ENCODE results near the gene DEPDC5. TPM values are rescaled to one million over a fixed set of nuclear protein-coding genes. Genes with fewer than 3 reads are reported as not detected.
A peak's percentile ranks its signal among the peaks of the same experiment; 100 is the strongest.

DEPDC5 gene
- total RNA-seq, 6 experiments from 2014 or later: 9.7 to 14.3 (median 12.5) TPM

DNA sequence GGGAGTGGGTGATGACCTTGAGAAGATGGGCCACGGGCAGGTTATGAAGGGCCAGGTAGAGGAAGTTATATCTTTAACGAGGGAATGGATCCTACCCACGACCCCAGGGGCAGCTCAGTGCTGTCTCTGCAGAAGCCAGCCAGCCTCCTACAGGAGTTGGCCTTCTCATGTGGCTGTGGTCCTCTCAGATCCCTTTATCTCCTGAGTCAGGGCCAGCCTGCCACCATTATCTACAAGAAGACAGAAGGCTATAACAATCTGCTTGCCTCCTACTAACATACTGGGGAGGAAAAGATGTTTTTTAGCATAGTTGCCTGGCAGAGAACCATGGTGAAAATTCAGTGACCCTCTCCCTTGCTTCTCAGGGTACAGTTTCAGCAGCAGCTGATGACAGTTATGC is 183.5 kb downstream of the DEPDC5 start:
- TF ChIP-seq, protein P1, sequence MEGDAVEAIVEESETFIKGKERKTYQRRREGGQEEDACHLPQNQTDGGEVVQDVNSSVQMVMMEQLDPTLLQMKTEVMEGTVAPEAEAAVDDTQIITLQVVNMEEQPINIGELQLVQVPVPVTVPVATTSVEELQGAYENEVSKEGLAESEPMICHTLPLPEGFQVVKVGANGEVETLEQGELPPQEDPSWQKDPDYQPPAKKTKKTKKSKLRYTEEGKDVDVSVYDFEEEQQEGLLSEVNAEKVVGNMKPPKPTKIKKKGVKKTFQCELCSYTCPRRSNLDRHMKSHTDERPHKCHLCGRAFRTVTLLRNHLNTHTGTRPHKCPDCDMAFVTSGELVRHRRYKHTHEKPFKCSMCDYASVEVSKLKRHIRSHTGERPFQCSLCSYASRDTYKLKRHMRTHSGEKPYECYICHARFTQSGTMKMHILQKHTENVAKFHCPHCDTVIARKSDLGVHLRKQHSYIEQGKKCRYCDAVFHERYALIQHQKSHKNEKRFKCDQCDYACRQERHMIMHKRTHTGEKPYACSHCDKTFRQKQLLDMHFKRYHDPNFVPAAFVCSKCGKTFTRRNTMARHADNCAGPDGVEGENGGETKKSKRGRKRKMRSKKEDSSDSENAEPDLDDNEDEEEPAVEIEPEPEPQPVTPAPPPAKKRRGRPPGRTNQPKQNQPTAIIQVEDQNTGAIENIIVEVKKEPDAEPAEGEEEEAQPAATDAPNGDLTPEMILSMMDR (IDR thresholded peaks at IDR 0.05): no peak
- H3K4me3 Mint-ChIP-seq: no peak overlapping the region
- H3K9me3 Mint-ChIP-seq: no peaks in the 10 kb centered on the region
- H3K27me3 Mint-ChIP-seq (ENCODE audit: insufficient read depth): peaks cover 3% of the 10 kb centered on the region
- H3K27ac Mint-ChIP-seq: no peak overlapping the region
- DNase-seq: no peak
- H3K4me1 Mint-ChIP-seq (ENCODE audit: low read depth): peaks cover under 1% of the 10 kb centered on the region; the same call in 1 of the 2 replicates
- no peaks in the 10 kb centered on the region for H3K36me3 Mint-ChIP-seq (ENCODE audit: low read depth)

DNA sequence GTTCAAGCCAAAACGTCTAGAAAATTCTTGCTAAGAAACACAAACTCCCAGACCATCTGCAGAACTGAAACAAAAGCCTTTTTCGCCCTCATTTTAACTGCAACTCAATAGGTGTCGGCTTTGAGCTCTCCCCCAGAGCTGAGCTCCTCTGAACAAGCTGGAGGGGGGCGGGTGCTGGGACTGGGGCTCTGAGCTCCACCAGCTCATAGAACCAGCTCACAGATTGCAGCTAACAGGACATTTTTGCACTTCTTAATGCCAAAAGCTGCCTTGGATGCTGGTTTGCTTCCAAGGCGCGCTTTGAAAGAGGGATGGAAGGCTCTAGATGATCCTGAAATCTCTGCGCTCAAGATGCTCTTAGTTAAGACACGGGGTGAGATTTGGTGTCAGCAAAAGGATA is 184.5 kb downstream of the DEPDC5 start:
- Mint-ChIP-seq H3K4me3 (no peak overlapping the region), H3K36me3 (ENCODE audit: low read depth) (no peaks in the 10 kb centered on the region), H3K9me3 (no peaks in the 10 kb centered on the region), H3K4me1 (ENCODE audit: low read depth) (peaks cover 8% of the 10 kb centered on the region; the same call in 1 of the 2 replicates), H3K27me3 (ENCODE audit: insufficient read depth) (peaks cover 3% of the 10 kb centered on the region), H3K27ac (no peak overlapping the region)
- DNase-seq: no peak
- TF ChIP-seq, protein P1 (IDR thresholded peaks at IDR 0.05): no peak

DNA sequence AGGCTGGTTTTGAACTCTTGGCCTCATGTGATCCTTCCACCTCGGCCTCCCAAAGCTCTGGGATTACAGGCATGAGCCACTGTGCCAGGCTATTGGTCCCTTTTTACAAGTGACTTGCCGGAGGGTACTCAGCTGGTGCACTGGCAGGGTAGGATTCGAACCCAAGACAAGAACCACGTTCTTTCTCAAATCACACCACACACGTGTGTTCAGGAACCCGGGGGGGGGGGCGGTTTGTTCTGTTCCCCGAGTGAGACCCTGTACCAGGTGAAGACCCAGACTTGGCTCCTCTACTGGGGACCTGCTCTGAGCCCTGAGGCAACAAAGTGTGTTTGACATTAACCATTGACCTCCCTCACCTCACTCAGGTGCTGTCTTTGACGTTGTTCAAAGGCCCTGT is 186.7 kb downstream of the DEPDC5 start:
- DNase-seq: no peak
- Mint-ChIP-seq H3K27ac (no peak overlapping the region), H3K27me3 (ENCODE audit: insufficient read depth) (peaks cover 3% of the 10 kb centered on the region), H3K4me1 (ENCODE audit: low read depth) (peaks cover 15% of the 10 kb centered on the region; the same call in 1 of the 2 replicates), H3K4me3 (no peak overlapping the region), H3K9me3 (no peaks in the 10 kb centered on the region), H3K36me3 (ENCODE audit: low read depth) (no peaks in the 10 kb centered on the region)
- TF ChIP-seq, protein P1 (IDR thresholded peaks at IDR 0.05): no peak

DNA sequence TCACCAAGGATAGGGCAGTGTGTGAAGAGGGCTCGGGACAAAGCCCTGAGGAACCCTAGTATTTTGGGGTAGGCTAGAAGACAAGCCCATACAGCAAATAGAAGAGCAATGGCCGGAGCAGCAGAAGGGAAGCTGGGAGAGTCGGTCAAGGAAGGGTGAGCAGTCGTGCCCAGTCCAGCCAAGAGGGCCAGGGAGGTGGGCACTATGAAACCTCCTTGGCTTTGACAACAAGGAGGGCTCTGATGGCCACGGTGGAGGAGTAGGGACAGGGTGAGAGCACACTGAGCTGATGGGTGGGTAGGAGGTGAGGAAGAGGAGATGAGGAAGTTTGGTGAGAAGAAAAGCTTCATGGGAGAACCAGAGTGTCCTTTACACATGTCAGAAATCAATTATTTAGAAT is 188.3 kb downstream of the DEPDC5 start:
- TF ChIP-seq, protein P1 (IDR thresholded peaks at IDR 0.05): no peak
- Mint-ChIP-seq H3K27ac (no peak overlapping the region), H3K9me3 (no peaks in the 10 kb centered on the region), H3K4me1 (ENCODE audit: low read depth) (peaks cover 15% of the 10 kb centered on the region), H3K27me3 (ENCODE audit: insufficient read depth) (peaks cover 3% of the 10 kb centered on the region), H3K36me3 (ENCODE audit: low read depth) (no peaks in the 10 kb centered on the region), H3K4me3 (no peak overlapping the region)
- no peak for DNase-seq

DNA sequence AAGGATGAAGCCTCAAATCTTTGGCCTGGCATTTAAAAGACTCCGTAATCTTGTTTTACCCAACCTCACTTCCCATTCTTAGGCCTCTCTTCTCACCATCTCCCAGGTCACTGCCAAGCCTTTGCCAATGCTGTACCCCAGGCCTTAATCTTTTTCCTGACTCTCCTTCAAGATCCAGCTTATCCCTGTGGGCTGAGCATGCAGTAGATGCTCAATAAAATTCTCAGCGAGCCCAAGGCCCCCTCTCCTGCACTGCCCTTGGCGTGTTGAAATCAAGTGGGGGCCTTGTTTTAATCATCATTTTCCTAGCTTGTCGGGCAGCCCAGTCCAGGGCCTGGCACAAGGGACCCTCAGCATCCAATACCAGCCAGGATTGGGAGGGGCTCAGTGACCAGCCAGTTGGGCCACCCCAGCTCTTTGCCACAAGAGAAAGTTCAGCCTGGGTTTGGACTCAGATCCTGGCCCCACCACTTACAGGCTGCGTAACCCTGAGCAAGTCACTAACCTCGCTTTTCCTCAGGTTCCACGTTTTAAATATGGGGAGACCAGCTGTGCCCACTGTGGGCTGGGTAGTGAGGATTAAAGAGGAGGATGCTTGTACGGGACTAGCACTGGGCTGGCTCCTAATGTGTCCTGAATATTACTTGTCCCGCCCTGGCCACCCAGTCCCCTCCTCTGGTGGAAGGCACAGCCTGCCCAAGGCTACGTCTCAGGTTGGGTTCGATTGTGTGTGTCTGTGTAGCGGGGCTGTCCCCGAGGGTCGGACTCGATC is 189.6 kb downstream of the DEPDC5 start:
- Mint-ChIP-seq H3K36me3 (ENCODE audit: low read depth) (peaks cover 9% of the 10 kb centered on the region; the same call in 1 of the 2 replicates), H3K27ac (peak overlapping the region; percentile 92), H3K27me3 (ENCODE audit: insufficient read depth) (peaks cover 3% of the 10 kb centered on the region), H3K4me1 (ENCODE audit: low read depth) (peaks cover 15% of the 10 kb centered on the region), H3K4me3 (peak overlapping the region; percentile 89), H3K9me3 (no peaks in the 10 kb centered on the region)
- no peak for DNase-seq
- TF ChIP-seq, protein P1 (IDR thresholded peaks at IDR 0.05): no peak
